HFF-Myc (cell line): ENCODE measurements around the gene SMARCA4.

ENCODE experiments used
- DNase-seq: peaks from one replicate; pipeline ENCODE4 v3.0.0-alpha.2; 2011; ENCODE audit warnings: low read depth; ENCODE audit errors: extremely low read depth
- H3K4me3 ChIP-seq: replicated peaks from 2 replicates; pipeline ENCODE4 v1.5.1; 2011; ENCODE audit warnings: low read depth, mild to moderate bottlenecking, control low read depth, low read length
- TF ChIP-seq, protein P1 (sequence below): IDR thresholded peaks from 2 replicates; pipeline ENCODE4 v1.5.1; 2012; ENCODE audit warnings: mild to moderate bottlenecking, low read depth, low read length, control low read depth; ENCODE audit errors: missing control alignments

The SMARCA4 gene

DNA sequence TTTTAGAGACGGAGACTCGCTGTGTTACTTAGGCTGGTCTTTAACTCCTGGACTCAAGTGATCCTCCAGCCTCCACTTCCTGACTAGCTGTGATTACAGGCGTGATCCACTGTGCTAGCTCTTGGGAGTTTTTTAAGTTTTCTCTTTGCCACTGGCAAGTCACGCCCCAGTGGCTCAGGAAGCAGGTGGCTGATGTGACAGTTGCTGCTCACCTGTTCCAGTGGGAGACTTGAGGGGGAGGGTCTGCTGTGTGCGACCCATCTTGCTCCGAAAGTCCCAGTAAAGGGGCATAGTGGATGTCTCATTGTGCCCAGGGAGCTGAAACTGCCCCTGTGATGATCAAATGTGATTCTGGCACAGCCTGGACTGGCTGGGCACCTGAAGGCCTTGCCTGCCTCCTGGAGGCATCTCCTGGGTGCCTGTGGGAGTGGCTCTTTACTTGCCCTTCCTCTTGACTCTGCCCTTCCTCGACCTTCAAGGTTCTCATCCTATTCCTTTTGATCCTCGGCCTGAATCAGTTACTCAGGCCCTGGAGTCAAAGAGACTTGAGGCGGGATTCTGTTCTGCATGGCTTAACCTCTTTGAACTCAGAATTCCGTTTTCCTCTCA, 7.8 kb downstream of the SMARCA4 start:
- H3K4me3 ChIP-seq = no peak overlapping the region
- TF ChIP-seq, protein P1, sequence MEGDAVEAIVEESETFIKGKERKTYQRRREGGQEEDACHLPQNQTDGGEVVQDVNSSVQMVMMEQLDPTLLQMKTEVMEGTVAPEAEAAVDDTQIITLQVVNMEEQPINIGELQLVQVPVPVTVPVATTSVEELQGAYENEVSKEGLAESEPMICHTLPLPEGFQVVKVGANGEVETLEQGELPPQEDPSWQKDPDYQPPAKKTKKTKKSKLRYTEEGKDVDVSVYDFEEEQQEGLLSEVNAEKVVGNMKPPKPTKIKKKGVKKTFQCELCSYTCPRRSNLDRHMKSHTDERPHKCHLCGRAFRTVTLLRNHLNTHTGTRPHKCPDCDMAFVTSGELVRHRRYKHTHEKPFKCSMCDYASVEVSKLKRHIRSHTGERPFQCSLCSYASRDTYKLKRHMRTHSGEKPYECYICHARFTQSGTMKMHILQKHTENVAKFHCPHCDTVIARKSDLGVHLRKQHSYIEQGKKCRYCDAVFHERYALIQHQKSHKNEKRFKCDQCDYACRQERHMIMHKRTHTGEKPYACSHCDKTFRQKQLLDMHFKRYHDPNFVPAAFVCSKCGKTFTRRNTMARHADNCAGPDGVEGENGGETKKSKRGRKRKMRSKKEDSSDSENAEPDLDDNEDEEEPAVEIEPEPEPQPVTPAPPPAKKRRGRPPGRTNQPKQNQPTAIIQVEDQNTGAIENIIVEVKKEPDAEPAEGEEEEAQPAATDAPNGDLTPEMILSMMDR = no peak
- DNase-seq = no peak

- TF ChIP-seq, protein P1 = no peak
- no peak for DNase-seq
- H3K4me3 ChIP-seq = no peak overlapping the region
These were observed 10.4 kb downstream of the SMARCA4 start for GRCh38 chr19:10971107-10971726.

GRCh38 chr19:10975374-10976130, 14.7 kb downstream of the SMARCA4 start:
- H3K4me3 ChIP-seq = no peak overlapping the region
- TF ChIP-seq, protein P1 = no peak
- no peak for DNase-seq

DNA sequence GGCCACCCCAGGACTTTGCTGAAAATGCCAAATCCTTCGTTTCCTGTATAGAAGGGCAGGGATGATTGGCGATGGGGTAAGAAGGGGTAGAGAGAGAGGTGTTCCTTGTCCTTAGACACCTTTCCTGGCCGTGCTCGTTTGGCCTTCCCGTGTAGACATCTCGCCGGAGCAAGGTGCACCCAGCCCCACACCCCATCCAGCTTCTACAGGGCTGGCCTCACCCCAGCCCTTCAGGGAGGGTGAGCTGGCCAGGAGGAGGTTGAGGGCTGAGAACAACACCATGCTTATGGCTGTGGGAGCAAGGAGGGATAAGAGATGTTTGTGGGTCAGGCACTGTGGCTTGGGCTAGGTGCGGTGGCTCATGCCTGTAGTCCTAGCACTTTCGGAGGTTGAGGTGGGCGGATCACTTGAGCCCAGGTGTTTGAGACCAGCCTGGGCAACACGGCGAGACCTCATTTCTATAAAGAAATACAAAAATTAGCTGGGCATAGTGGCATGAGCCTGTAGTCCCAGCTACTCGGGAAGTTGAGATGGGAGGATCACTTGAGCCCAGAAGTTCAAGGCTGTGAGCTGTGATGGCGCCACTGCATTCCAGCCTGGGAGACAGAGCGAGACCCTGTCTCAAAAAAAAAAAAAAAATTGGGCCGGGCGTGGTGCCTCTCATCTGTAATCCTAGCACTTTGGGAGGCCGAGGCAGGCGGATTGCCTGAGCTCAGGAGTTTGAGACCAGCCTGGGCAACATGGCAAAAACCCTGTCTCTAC, 15.5 kb downstream of the SMARCA4 start:
- no peak for DNase-seq
- TF ChIP-seq, protein P1 = no peak
- no peak overlapping the region for H3K4me3 ChIP-seq

DNA sequence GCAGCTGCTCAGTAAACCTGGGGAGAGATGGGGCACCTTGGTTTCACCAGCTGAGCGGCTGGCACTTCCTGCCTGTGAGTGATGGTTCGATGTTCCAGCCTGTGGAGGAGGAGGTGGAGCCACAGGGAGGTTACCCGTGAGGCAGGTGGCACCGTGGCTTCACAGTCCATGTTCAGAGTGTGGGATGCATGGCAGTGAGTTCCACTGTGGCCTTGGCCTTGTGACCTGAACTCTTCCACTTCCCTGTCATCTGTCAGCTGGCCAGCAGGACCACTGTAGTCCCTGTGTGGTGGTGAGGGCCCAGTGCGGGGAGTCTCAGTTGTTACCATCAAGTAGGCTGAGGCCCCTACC, 16.9 kb downstream of the SMARCA4 start:
- no peak for DNase-seq
- TF ChIP-seq, protein P1 = no peak
- H3K4me3 ChIP-seq = no peak overlapping the region

GRCh38 chr19:10979951-10980381, 19.1 kb downstream of the SMARCA4 start:
- H3K4me3 ChIP-seq = no peak overlapping the region
- no peak for DNase-seq
- TF ChIP-seq, protein P1 = no peak
